PFSK-1 (cell line): ENCODE data around the gene IL12B.

Experiments used
- POLR2AphosphoS5 ChIP-seq: IDR thresholded peaks from 2 replicates; pipeline ENCODE4 v1.6.1; 2012; ENCODE audit warnings: low read depth, mild to moderate bottlenecking, control low read depth, low read length, moderate library complexity
- SIN3A ChIP-seq: IDR thresholded peaks from 2 replicates; pipeline ENCODE4 v1.6.1; 2012; ENCODE audit warnings: mild to moderate bottlenecking, low read length, moderate library complexity, borderline replicate concordance; ENCODE audit not compliant: insufficient read depth
- TF ChIP-seq, protein P1 (sequence below), 2 experiments: IDR thresholded peaks; 2 replicates each; pipeline versions ENCODE4 v1.6.1 to v1.8.0; 2011 to 2012; ENCODE audit warnings: low read depth in 2 of 2, low read length in 2 of 2, control low read depth in 1 of 2, inconsistent platforms in 1 of 2, mild to moderate bottlenecking in 1 of 2, moderate library complexity in 1 of 2; ENCODE audit not compliant: insufficient read depth in 1 of 2

DNA sequence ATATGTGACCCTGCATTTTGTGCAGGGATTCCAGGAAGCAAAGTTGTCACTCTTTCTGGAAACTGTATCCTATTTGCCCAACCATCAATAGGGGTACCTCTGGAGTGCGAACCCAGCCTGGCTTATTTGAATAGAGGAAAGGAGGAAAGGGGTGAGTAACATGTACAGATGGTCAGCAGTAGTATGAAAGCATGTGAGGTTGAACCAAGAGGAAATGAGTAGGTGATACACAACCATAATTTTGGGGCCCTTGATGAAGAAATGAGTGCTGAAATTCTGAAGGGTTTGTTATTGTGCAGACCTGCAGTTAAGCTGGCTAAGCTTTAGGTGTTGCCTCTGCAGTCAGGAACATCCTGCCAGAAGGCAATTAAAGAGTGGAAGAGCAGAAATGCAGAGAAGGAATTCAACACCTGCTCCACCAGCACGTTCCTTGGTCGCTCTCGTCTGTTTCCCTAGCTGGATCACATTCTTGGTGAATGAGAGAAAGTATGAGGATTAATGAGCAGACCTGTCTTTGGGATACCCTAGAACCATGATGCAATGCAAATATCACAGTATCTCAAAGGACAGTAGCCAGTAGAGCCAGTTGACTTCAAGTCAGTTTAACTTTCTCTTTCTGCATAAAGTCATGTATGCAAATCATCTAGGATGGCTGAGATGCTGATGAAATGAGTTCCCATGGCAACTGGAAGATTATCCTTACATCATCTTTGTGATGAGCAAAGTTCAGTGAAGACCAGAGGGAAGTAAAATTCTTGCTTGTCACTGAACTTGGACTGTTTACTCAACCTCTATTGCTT is 13.2 kb upstream of the IL12B start:
- TF ChIP-seq POLR2AphosphoS5 = no peak
- TF ChIP-seq, protein P1, sequence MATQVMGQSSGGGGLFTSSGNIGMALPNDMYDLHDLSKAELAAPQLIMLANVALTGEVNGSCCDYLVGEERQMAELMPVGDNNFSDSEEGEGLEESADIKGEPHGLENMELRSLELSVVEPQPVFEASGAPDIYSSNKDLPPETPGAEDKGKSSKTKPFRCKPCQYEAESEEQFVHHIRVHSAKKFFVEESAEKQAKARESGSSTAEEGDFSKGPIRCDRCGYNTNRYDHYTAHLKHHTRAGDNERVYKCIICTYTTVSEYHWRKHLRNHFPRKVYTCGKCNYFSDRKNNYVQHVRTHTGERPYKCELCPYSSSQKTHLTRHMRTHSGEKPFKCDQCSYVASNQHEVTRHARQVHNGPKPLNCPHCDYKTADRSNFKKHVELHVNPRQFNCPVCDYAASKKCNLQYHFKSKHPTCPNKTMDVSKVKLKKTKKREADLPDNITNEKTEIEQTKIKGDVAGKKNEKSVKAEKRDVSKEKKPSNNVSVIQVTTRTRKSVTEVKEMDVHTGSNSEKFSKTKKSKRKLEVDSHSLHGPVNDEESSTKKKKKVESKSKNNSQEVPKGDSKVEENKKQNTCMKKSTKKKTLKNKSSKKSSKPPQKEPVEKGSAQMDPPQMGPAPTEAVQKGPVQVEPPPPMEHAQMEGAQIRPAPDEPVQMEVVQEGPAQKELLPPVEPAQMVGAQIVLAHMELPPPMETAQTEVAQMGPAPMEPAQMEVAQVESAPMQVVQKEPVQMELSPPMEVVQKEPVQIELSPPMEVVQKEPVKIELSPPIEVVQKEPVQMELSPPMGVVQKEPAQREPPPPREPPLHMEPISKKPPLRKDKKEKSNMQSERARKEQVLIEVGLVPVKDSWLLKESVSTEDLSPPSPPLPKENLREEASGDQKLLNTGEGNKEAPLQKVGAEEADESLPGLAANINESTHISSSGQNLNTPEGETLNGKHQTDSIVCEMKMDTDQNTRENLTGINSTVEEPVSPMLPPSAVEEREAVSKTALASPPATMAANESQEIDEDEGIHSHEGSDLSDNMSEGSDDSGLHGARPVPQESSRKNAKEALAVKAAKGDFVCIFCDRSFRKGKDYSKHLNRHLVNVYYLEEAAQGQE (IDR thresholded peaks at IDR 0.05; ENCODE audit: insufficient read depth in 1 of 2, low read depth in 2 of 2, low read length in 2 of 2) = no peak
- TF ChIP-seq SIN3A = no peak
